ENCODE results near the gene TP63.

TP63 gene

DNA sequence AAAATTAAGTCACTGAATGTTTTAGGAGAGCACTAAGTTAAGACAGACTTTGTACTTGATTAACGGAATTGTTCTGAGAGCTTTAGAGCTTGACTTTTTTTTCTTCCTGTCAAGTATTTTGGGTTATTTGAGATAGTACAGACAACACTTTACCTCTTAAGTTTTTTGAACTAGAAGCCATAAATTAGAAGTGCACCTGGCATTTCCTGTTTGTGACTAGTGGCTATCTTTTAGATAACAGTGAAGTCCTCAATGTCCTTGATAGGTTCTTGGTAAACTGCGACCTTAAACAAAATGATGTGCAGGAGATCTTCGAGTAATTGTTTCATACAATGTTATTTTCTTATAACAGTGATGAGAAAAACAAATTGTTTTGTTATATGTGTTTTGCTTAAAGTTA, 213.9 kb downstream of the TP63 start:
- H3K27me3 ChIP-seq (ENCODE audit: insufficient read depth, poor library complexity, severe bottlenecking), result no peaks in the 10 kb centered on the region
- DNase-seq (ENCODE audit: low read depth in 1 of 2, low spot score in 1 of 2), result no peak
- TF ChIP-seq GABPA (IDR thresholded peaks at IDR 0.05; ENCODE audit: low read depth) (no peak), REST (IDR thresholded peaks at IDR 0.05; ENCODE audit: insufficient replicate concordance, low read depth) (no peak), SPI1 (IDR thresholded peaks at IDR 0.05; ENCODE audit: borderline replicate concordance, low read depth) (no peak), POLR2AphosphoS5 (IDR thresholded peaks at IDR 0.05; ENCODE audit: low read depth) (no peak)
- TF ChIP-seq, protein P1, sequence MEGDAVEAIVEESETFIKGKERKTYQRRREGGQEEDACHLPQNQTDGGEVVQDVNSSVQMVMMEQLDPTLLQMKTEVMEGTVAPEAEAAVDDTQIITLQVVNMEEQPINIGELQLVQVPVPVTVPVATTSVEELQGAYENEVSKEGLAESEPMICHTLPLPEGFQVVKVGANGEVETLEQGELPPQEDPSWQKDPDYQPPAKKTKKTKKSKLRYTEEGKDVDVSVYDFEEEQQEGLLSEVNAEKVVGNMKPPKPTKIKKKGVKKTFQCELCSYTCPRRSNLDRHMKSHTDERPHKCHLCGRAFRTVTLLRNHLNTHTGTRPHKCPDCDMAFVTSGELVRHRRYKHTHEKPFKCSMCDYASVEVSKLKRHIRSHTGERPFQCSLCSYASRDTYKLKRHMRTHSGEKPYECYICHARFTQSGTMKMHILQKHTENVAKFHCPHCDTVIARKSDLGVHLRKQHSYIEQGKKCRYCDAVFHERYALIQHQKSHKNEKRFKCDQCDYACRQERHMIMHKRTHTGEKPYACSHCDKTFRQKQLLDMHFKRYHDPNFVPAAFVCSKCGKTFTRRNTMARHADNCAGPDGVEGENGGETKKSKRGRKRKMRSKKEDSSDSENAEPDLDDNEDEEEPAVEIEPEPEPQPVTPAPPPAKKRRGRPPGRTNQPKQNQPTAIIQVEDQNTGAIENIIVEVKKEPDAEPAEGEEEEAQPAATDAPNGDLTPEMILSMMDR (IDR thresholded peaks at IDR 0.05; ENCODE audit: insufficient read depth, low read length), result no peak
- H3K27ac ChIP-seq (replicated peaks), result no peak overlapping the region
- no peak overlapping the region for H3K4me3 ChIP-seq (replicated peaks; ENCODE audit: insufficient read depth, low read length)

GRCh38 chr3:189848395-189849040, 217.3 kb downstream of the TP63 start:
- Histone ChIP-seq H3K27ac (replicated peaks) (no peak overlapping the region), H3K27me3 (ENCODE audit: insufficient read depth, poor library complexity, severe bottlenecking) (no peaks in the 10 kb centered on the region), H3K4me3 (replicated peaks; ENCODE audit: insufficient read depth, low read length) (no peak overlapping the region)
- TF ChIP-seq REST (IDR thresholded peaks at IDR 0.05; ENCODE audit: insufficient replicate concordance, low read depth) (no peak), POLR2AphosphoS5 (IDR thresholded peaks at IDR 0.05; ENCODE audit: low read depth) (no peak), GABPA (IDR thresholded peaks at IDR 0.05; ENCODE audit: low read depth) (no peak), SPI1 (IDR thresholded peaks at IDR 0.05; ENCODE audit: borderline replicate concordance, low read depth) (no peak)
- TF ChIP-seq, protein P1 (IDR thresholded peaks at IDR 0.05; ENCODE audit: insufficient read depth, low read length), result no peak
- no peak for DNase-seq (ENCODE audit: low read depth in 1 of 2, low spot score in 1 of 2)

GRCh38 chr3:189849262-189849661, 218.1 kb downstream of the TP63 start:
- H3K4me3 ChIP-seq (replicated peaks; ENCODE audit: insufficient read depth, low read length), result no peak overlapping the region
- no peak overlapping the region for H3K27ac ChIP-seq (replicated peaks)
- no peaks in the 10 kb centered on the region for H3K27me3 ChIP-seq (ENCODE audit: insufficient read depth, poor library complexity, severe bottlenecking)
- no peak for TF ChIP-seq POLR2AphosphoS5 (IDR thresholded peaks at IDR 0.05; ENCODE audit: low read depth)
- TF ChIP-seq SPI1 (IDR thresholded peaks at IDR 0.05; ENCODE audit: borderline replicate concordance, low read depth), result no peak
- no peak for TF ChIP-seq GABPA (IDR thresholded peaks at IDR 0.05; ENCODE audit: low read depth)
- no peak for TF ChIP-seq REST (IDR thresholded peaks at IDR 0.05; ENCODE audit: insufficient replicate concordance, low read depth)
- TF ChIP-seq, protein P1 (IDR thresholded peaks at IDR 0.05; ENCODE audit: insufficient read depth, low read length), result no peak
- no peak for DNase-seq (ENCODE audit: low read depth in 1 of 2, low spot score in 1 of 2)
